ENCODE data around the gene S100A7A. TPM values are rescaled to one million over a fixed set of nuclear protein-coding genes. Genes with fewer than 3 reads are reported as not detected.

The S100A7A gene
- total and polyA plus RNA-seq, 10 of the 15 experiments (the other 5 are each of a cell fraction or from before 2014, with no cell fraction given) = not detected

GRCh38 chr1:153371231-153371630 is 45.1 kb upstream of the S100A7A start:
- Histone ChIP-seq H3K36me3 (ENCODE audit: control insufficient read depth in 2 of 2, insufficient read depth in 2 of 2, low read length in 1 of 2) (no peaks in the 10 kb centered on the region), H3K27me3 (replicated peaks in 1 of 2; ENCODE audit: control insufficient read depth in 2 of 2, insufficient read depth in 2 of 2, low read length in 1 of 2) (no peaks in the 10 kb centered on the region), H3K4me1 (ENCODE audit: control insufficient read depth, insufficient read depth, low read length) (no peaks in the 10 kb centered on the region), H3K79me2 (ENCODE audit: control insufficient read depth, insufficient read depth, low read length) (no peaks in the 10 kb centered on the region), H2AFZ (ENCODE audit: control insufficient read depth, low read depth, low read length) (no peak overlapping the region), H3K4me2 (ENCODE audit: control insufficient read depth, insufficient read depth) (no peak overlapping the region), H3K27ac (ENCODE audit: control insufficient read depth, insufficient read depth) (no peak overlapping the region), H3K4me3 (no peak overlapping the region), H4K20me1 (ENCODE audit: control insufficient read depth, insufficient read depth) (no peaks in the 10 kb centered on the region), H3K9me3 (replicated peaks; ENCODE audit: control insufficient read depth, insufficient read depth, low read length) (no peaks in the 10 kb centered on the region), H3K9ac (ENCODE audit: control insufficient read depth, insufficient read depth, low read length) (no peak overlapping the region)
- DNase-seq (ENCODE audit: low read depth, low spot score) (no peak), ATAC-seq (no peak), FAIRE-seq (no peak)
- 7% methylated on average over 1 of the region's 1 CpG for WGBS (ENCODE audit: insufficient coverage, insufficient replicate concordance, low lambda C conversion rate, missing lambda C conversion rate)
- ChIA-PET POLR2A (no interaction called here), SMC1A (ENCODE audit: uncharacterized antibody, unreplicated experiment) (no interaction called here), RAD21 (ENCODE audit: unreplicated experiment) (no interaction called here), CTCF (no interaction called here)
- no peak for TF ChIP-seq SIN3A (IDR thresholded peaks at IDR 0.05; ENCODE audit: low read depth, low read length)
- TF ChIP-seq ATF7 (IDR thresholded peaks at IDR 0.05; ENCODE audit: low read depth) = no peak
- no peak for TF ChIP-seq YY1 (IDR thresholded peaks at IDR 0.05; ENCODE audit: low read depth, low read length)
- no peak for TF ChIP-seq RELB (IDR thresholded peaks at IDR 0.05; ENCODE audit: low read depth)
- no peak for TF ChIP-seq BRCA1 (IDR thresholded peaks at IDR 0.05; ENCODE audit: low read depth, low read length)
- no peak for TF ChIP-seq MTA2 (IDR thresholded peaks at IDR 0.05; ENCODE audit: low read depth)
- intact Hi-C loops (cut with micrococcal nuclease; ENCODE audit: unreplicated experiment) = no loop called here
- BruUV-seq (replicated peaks) = no TSS peak
- in situ Hi-C loops (cut with MboI) = no loop called here

- ChIA-PET RAD21 (ENCODE audit: unreplicated experiment) (no interaction called here), POLR2A (no interaction called here), SMC1A (ENCODE audit: uncharacterized antibody, unreplicated experiment) (no interaction called here), CTCF (no interaction called here)
- DNase-seq (ENCODE audit: low read depth, low spot score) (no peak), FAIRE-seq (no peak), ATAC-seq (no peak)
- intact Hi-C loops (cut with micrococcal nuclease; ENCODE audit: unreplicated experiment) (no loop called here), in situ Hi-C loops (cut with MboI) (no loop called here)
- Histone ChIP-seq H3K4me3 (no peak overlapping the region), H3K4me1 (ENCODE audit: control insufficient read depth, insufficient read depth, low read length) (no peaks in the 10 kb centered on the region), H3K27ac (ENCODE audit: control insufficient read depth, insufficient read depth) (no peak overlapping the region), H4K20me1 (ENCODE audit: control insufficient read depth, insufficient read depth) (no peaks in the 10 kb centered on the region), H3K27me3 (replicated peaks in 1 of 2; ENCODE audit: control insufficient read depth in 2 of 2, insufficient read depth in 2 of 2, low read length in 1 of 2) (no peaks in the 10 kb centered on the region), H3K79me2 (ENCODE audit: control insufficient read depth, insufficient read depth, low read length) (no peaks in the 10 kb centered on the region), H3K36me3 (ENCODE audit: control insufficient read depth in 2 of 2, insufficient read depth in 2 of 2, low read length in 1 of 2) (no peaks in the 10 kb centered on the region), H2AFZ (ENCODE audit: control insufficient read depth, low read depth, low read length) (no peak overlapping the region), H3K9ac (ENCODE audit: control insufficient read depth, insufficient read depth, low read length) (no peak overlapping the region), H3K9me3 (replicated peaks; ENCODE audit: control insufficient read depth, insufficient read depth, low read length) (no peaks in the 10 kb centered on the region), H3K4me2 (ENCODE audit: control insufficient read depth, insufficient read depth) (no peak overlapping the region)
- whole genome bisulfite sequencing (ENCODE audit: insufficient coverage, insufficient replicate concordance, low lambda C conversion rate, missing lambda C conversion rate) = 29% methylated on average over 2 of the region's 2 CpGs
- no TSS peak for BruUV-seq (replicated peaks)
- TF ChIP-seq SREBF2 (IDR thresholded peaks at IDR 0.05; ENCODE audit: low read length) (no peak), E2F8 (IDR thresholded peaks at IDR 0.05; ENCODE audit: low read depth, partially characterized antibody) (no peak), NR2F1 (conservative IDR thresholded peaks at IDR 0.05) (no peak), USF1 (IDR thresholded peaks at IDR 0.05; ENCODE audit: borderline replicate concordance, extremely low read length, insufficient read depth, low read depth, low read length) (no peak), MAX (IDR thresholded peaks at IDR 0.05; ENCODE audit: low read depth, low read length) (no peak), MTA2 (IDR thresholded peaks at IDR 0.05; ENCODE audit: low read depth) (no peak), SIX5 (IDR thresholded peaks at IDR 0.05; ENCODE audit: low read depth, low read length, severe bottlenecking) (no peak)
These were observed 43.7 kb upstream of the S100A7A start for GRCh38 chr1:153372571-153372970.

Data from GM12878 (cell line).